GM18873 (cell line): ENCODE data around the gene ZHX3.

Source experiments
- ATAC-seq: cut with Tn5 transposase; IDR thresholded peaks from one replicate; pipeline ENCODE4 v1.9.1; 2021; ENCODE audit warnings: mild to moderate bottlenecking, moderate library complexity, moderate number of reproducible peaks; ENCODE audit not compliant: unreplicated experiment, low FRiP score

Gene ZHX3

DNA sequence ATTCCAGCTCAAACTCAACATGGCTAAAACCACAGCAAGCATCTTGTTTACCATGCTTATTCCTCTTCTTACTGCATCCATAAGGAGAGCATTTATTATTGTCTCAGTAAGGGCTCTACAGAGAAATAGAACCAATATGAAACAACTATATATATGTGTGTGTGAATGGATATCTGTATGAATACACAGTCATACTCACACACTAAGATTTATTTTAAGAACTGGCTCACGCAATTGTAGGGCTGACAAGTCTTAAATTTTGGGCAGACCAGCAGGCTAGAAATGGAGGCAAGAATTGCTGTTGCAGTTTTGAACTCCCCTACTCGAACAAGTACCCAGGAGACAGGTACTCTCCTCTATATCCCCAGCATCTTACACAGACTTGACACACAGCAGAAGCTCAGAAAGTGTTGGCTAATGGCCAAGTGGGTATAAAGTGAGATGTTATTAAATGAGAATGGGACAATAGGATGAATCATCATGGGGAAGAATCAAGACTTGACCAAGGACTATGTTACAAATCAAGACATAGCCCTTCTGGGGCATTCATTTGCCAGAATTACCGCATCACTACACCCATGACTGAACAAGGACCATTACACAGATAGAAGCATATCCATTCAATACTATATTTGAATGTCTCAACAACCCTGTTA lies 13.0 kb downstream of the ZHX3 start:
- ATAC-seq = no peak

DNA sequence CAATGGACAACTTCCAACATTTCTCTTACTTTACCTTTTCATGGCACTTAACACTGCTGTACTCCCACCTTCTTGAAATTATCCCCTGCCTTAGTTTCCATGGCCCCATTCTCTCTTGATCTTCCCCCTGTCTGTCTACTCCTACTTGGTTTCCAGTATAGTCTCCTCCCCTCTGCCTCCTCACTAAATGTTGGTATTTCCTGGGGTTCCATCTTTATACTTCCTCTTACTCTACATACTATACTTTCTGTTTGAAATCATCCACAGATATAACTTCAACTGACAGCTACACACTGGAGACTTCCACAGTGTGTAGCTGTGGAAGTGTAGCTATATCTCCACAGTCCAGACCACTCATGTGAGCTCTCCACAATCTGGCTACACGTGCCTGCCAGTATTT lies 13.5 kb downstream of the ZHX3 start:
- ATAC-seq = no peak

DNA sequence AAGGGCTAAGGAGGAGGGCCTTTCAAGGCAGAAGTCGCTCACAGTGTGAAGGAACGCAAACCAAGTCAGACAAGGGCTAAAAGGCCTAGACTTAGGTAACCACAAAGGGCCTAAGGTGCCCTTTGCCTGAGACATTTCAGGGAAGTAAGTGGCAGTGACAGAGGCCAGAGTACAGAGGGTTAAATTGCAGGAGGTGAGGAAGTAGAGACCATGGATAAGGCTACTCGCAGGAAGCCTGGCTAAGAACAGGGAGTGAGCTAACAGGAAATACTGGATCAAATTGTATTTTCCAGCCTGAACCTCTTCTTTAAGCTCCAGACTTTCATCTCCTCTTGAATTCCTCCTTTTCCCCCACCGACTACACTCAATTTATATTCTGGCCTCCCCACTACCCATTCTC lies 16.6 kb downstream of the ZHX3 start:
- no peak for ATAC-seq

DNA sequence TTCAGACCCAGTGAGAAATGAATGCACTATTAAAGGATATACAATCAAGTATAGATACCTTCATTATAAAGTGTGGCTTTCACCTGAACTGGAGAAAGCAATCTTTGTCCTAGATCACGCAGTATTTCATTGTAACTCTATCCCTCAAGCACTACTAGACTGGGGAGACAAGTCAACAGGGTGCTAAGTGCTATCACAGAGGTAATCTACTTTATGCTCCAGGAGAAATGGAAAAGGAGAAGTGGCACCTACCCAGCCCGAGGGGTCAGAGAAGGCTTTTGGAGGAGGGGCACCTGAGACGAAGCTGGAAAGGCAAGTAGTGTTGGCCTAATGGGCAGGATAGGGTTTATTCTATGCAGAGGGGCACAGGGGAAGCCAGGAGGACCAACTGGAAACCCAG lies 17.1 kb downstream of the ZHX3 start:
- no peak for ATAC-seq

DNA sequence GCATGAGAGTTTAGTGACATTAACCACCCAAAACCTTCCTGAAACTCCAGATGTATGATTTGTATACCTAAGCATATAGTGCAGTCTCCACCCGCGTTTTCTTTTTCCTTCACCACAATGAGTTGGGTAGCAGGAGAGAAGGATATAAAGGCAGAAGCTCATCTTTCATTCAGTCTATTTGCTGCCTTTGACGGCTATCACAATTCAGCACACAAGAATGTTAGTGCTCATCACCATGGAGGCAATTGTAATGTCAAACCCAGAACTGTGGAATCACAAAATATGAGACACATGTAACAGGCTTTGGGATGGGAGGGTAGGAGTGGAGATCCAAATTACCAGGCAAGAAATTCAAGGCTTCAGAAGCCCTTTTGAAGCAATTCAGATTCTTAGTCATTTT lies 17.6 kb downstream of the ZHX3 start:
- ATAC-seq = no peak

DNA sequence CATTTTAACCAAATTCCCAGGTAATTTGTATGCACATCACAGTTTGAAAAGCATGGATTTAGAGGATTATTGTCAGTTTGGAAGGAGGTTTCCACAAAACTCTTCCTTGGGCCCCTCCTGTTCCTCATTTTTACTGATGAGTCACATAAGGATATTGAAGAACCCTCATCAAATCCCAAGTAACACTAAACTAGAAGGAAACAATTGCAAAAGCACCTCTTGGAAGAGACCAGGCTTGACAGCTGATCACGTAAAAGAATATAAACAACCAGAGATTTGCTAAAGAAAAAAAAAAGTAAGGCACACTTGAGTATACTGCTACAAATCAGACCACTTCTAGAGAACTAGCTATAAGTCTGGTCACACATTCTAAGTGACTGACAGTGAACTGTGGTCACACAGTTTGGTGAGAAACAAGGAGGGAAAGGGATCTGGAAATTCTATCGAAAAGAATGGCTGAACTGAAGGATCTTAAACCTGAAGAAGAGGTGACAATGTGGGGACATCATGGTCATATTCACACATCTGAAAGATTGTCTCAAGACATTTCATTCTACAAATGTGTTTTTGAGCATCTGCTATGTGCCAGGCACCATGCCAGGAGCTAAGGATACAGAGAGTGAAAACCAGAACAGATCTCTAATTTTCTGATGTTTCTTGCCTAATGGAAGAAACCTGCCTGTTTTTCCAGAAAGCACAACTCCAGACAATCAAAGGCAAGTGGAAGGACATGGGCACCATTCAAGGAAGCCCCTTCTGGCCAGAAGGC lies 24.1 kb downstream of the ZHX3 start:
- no peak for ATAC-seq

DNA sequence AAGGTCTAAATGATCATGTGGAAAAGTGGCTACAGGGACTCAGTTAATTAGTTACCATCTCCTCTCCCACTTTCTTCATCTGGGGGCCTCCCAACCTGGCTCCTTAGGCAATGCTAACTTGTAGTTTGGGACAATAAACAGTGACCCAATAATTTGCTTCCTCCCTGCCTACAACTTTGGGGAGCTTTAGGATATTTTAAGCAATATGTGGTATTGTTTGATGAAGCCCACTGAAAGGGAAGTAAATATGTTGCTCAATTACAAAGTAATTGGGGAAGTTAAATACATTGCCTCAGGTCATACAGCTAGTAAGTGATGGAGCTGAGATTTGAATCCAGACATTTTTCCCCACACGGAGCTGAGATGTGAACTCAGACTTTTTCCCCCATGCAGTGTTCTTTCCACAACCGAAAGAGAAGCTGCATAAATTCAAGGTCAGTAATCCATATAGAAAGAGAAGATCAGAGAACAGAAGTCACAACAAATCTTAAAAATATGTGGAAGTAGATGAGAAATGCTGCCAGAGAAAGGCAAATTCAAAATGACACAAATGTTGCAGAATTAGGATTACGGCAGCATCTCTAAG lies 26.6 kb downstream of the ZHX3 start:
- ATAC-seq = no peak

DNA sequence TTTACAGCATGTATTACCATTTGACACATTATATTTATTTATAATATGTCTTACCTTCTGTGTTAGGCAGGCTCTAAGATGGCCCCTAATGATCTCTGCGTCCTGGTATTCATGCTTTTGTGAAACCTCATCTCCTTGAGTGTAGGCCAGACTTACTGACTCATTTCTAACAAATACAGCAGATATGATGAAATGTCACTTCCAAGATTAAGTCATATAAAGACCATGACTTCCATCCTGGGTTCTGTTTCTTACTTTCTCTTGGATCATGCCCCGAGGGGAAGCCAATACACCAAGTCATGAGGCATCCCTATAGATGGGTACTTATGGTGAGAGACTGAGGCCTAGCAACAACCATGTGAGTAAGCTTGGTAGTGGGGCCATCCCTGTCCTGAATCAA lies 30.2 kb downstream of the ZHX3 start:
- ATAC-seq = no peak

DNA sequence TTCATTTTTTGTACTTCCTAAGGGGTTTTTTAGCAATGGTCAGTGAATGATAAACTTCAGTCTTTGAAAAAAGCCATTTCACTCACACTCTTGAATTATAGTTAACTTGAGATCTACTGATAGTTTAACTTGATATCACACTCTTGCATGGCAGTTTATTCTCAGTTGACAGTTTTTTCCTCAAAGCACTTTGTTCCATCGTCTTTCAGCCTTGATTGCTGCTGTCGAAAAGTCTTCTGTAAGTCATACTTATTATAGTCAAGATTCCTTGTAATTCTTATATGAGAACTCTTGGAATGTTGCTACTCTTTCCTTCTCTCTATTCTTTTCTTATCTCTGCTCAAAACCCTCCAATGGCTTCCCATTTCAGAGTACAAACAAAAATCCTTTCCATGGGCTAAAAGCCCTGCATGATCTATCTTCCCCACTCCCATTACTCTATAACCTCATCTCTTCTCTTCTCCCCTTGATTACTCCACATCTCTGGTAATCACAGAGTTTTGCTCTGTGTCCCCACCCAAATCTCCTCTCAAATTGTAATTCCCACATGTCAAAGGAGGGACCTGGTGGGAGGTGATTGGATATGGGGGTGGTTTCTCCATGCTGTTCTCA lies 31.2 kb downstream of the ZHX3 start:
- no peak for ATAC-seq

DNA sequence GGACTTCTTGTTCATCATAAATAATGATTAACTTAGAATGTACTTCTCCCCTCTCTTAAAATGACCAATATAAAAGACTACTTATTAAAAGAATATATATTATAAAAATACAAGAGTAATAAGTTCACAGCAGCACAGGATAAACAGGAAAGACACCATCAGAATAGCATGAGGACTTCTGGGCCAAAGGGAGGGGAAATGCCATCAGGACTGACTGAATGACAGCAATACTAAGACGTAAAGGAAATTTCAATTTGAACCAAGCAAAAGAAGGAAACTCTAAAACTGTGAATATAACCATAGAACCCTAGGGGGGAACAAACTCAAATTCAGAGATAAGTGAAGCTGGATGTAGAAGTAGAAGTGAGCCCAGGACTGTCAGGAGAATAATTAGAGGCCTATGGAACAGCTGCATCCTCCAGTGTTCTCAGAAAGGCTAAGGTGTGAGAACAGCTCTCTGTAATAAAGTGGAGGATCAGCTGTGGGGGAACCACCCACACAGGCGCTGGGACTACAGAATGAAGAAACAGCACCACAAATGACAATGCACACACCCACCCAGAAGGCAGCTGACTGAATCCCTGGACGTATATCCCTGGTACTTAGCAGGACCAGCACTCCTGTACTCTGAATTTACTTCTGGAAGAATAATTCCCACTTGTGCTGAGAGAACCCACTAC lies 37.8 kb downstream of the ZHX3 start:
- ATAC-seq = no peak

DNA sequence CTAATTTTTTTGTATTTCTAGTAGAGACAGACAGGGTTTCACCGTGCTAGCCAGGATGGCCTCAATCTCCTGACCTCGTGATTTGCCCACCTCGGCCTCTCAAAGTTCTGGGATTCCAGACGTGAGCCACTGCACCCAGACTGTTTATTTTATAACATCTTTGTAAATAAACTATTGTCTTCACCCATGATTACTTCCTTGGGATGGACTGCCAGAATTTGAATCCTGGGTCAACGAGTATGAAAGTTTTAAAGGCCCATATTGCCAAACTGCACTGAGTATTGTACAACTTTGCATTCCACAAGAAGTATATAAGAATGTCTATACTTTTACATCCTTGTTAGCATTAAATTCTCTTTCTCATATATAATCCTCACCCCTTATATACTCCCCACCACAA lies 38.6 kb downstream of the ZHX3 start:
- no peak for ATAC-seq

DNA sequence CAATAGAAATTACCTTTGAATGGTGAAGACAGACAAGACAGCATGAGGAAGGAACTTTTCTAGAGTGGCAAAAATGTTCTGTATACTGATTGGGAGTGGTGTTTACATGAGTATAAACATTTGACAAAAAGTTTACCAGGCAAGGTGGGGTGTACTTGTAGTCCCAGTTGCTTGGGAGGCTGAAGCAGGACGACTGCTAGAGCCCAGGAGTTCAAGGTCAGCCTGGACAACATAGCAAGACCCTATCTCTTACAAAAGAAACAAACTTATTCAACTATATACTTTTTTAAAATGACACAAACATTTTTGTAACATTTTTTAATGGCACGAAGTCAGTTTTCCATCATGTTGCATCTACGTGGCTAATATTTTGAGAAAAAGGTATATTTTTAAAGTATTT lies 40.5 kb downstream of the ZHX3 start:
- ATAC-seq = no peak

DNA sequence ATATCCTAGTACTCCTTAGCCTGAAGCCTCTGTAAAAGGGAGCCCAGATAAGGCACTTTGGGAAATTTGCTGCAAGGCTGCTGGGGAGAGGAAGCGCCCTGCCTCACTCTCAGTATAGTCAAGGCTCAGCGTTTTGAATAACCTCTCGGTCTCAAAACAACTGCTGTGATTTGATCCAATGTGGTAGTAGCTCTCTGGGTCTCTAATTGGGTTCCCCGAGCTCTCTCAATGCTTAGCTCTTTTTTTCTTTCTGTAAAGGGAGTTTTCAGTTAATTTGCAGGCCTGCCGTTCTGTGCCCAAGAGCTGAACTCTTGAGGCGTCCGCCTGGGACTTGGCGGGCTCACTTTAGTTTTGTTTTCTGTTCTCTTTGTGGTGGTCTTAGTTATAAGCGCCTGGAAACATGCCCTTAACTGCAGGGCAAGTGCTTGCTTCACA lies 41.2 kb downstream of the ZHX3 start:
- ATAC-seq = no peak

DNA sequence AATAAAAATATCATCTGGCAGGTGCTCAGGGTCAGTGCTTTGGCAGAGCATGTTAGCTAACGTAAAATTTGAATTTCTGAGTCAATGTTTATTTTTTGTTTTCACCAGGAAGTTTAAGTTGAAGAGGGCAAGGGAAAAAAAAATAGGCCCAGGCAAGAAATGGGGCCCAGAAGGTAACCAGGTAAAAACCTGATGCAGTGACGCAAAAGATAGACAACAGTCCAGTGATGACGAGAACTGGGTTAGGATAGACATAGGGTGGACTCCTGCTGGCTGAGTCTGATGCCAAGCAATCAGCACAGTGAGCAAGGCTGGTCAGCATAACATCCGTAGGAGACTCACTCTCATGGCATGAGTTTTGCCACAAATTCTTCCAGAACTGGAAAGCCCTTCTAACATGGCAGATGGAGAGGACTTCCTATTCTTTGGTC lies 42.2 kb downstream of the ZHX3 start:
- ATAC-seq = no peak

DNA sequence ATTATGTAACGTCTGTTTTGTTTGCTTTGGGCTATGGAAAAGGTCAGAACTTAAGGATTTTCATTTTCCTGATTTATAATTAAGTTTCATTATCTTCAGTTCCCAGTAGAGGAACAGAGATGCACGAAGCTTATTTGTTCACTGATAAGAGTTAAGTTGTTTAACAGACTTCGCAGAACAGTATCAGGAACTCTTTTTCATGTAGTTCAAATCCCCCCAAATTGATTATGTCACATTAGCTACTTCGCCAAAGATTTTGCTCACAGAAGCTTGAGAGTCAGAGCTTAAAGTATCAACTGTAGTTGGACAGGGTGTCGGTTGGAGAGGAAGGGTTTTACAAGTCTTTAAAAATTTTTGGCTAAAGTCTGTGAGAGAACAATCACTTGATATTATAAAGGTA lies 43.4 kb downstream of the ZHX3 start:
- no peak for ATAC-seq

DNA sequence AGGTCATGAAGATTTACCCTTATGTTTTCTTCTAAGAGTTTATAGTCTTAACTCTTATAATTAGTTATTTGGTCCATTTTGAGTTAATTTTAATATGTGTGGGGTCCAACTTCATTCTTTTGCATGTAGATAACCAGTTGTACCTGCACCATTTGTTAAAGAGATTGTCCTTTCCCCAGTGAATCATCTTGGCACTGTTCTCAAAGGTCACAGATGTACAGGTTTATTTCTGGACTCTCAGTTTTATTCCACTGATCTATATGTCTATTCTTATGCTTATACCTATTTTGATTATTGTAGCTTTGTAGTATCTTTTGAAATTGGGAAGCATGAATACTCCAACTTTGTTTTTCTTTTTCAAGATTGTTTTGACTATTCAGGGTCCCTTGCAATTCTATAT lies 44.1 kb downstream of the ZHX3 start:
- ATAC-seq = no peak

DNA sequence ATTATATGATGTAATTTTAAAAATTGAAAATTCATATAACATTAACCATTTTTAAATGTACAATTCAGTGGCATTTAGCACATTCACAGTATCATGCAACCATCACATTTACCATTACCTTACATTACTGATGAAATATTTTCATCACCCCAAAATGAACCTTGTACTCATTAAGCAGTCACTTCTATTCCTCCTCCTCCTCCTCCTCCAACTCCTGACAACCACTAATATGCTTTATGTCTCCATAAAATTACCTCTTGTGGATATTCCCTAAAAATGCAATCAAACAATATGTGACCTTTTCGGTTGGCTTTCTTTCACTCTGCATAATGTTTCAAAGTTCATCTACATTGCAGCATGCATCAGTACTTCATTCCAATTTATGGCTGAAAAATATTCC lies 45.2 kb downstream of the ZHX3 start:
- no peak for ATAC-seq

DNA sequence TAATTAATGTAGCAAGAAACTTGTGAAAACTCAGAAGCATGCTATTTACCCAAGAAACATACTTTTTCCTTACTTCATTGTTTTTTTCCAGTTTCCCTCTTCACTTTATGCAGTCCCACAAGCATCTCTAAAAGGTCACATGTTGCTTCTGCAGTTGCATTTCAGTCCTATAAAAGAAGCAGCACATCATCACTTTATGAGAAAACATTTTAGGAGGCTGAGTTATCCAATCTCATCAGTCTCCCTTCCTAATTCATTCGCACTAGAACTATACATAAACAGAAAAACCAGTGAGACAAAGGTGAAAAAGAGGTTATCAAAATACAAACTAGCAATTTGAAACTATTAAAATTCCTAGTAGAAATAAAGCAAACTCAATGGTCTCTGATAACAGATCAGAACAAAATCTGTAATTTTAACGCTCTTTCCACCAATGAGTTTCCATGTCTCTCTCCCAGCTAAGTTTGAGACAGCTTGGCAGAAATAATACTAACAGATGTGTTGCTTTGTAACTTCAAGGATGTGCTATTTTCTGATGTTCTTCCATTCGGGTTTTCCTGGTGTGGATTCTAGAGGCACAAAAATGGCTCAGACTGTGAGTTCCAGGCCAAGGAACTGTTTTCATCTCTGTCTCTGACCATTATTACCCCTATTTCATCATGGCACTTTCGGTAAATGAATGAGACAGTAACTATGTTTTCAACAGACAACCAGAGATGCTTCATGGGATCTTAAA lies 48.4 kb downstream of the ZHX3 start:
- ATAC-seq = no peak

DNA sequence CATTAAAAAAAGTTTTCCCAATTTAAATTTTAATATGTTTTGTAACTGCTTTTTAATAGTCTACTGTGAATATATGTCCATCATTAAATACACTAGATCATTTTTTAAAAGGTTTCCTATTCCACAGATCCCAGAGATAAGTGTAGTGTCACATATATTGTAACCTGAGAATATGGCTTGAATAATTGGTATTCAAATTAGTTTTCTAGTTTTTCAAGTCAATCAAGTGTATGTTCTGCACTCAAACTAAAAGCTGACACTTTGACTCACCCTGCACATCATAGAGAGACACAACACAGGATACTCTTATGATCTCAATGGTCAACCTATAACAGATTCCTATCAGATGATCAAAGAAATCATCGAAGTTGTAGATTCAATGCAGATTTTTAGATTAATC lies 49.1 kb downstream of the ZHX3 start:
- ATAC-seq = no peak

DNA sequence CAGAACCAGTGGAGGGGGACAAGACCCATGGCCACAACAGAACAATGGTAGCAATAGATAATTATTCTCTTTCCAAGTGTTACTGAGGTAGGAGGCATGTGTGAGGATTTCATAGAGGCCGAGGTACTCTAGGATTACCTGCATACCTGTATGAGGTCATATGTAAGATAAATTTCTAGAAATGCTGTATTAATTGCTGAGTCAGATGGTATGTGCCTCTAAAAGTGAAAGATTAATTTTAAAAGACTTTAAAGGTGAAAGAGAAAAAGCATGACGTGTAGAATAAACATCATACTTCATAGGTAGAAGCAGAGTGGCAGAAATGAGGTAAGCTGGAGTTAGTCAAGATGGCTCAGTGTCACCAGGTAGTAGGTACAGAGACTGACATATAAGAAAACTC lies 51.6 kb downstream of the ZHX3 start:
- no peak for ATAC-seq
